HG02571 (cell line): ENCODE results near the gene OSBPL6.

Experiments used
- ATAC-seq: cut with Tn5 transposase; IDR thresholded peaks from one replicate; pipeline ENCODE4 v1.9.1; 2021; ENCODE audit warnings: mild to moderate bottlenecking, moderate library complexity; ENCODE audit not compliant: unreplicated experiment

Gene OSBPL6

DNA sequence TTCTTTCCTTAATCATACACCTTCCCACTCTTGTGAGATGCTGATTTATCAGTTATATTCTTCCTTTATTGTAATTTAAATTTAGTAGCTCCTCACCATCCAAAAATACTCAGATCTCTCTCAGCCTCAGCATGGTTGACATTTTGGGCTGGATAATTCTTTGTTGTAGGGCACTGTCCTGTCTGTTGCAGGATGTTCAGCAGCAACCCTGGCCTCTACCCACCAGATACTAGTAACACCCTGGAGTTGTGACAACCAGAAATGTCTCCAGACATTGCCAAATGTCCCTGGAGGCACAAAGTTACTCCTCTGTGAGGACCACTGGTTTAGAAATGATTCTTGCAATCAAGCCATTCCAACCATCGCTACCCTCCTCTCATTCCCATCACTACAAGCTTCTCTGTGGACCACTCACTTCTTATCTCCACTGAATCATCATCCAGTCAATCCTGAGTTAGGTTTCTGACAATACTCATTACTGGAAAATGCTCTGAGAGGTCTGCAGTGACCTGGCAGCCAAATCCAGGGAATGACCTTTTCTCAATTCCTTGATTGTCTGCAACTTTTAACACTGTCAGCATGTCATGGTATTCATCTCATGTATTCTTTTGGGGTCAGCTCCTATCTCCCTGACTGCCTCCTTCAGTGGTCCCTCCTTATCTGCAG is 43.3 kb downstream of the OSBPL6 start:
- ATAC-seq = no peak

DNA sequence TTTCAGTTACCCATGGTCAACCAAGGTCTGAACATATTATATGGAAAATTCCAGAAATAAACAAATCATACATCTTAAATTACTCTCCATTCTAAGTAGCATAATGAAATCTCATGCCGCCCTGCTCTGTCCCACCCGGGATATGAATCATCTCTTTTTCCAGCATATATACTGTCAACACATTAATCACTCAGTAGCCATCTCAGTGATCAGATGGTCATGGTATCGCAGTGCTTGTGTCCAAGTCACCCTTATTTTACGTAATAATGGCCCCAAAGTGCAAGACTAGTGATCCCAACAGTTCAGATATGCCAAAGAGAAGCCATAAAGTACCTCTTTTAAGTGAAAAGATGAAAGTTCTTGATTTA is 43.8 kb downstream of the OSBPL6 start:
- ATAC-seq = no peak

DNA sequence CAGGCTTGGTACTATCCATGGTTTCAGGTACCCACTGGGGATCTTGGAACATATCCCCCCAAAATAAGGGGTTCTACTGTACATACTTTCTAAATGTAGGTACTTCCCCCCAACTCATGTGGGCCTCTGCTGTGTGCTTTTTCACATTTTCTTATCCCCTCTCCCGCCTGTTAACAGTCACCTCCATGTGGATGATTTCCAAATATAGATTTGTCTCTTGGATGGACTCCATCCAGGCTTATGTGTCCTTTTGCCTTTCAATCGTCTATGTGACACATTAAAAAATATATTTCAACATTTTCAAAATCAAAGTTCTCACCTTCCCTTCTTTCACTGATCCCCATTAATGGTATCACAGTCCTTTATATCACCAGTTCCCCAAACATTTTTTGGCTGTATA is 44.4 kb downstream of the OSBPL6 start:
- no peak for ATAC-seq

DNA sequence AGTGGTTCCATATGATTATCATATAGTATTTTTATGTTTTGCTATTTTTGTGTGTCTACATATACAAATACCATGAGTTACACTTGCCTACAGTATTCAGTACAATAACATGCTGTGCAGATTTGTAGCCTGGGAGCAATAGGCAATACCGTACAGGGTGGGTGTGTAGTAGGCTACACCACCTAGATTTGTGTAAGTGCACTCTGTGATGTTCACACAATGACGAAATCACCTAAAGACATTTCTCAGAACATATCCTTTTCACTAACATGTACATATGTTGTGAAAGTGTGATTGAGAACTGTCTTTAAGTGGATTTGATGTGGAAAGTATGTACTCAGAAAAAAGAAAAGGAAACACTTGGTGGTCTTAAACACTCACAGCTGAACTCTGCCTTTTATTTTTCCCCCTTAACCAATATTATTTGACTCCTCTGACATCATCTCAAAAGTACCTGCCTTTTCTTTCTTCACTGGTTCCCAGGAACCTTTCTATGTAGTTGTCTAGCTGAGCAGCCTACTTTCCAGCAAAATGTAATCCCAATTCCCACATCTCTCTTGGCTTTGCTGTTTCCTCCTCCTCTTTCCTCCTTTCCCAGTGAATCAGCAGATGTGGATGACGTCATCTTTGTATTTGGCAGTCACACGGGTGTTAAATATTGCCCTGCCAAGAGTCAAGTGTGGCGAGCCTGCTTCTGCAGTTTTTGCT is 47.7 kb downstream of the OSBPL6 start:
- ATAC-seq = no peak

DNA sequence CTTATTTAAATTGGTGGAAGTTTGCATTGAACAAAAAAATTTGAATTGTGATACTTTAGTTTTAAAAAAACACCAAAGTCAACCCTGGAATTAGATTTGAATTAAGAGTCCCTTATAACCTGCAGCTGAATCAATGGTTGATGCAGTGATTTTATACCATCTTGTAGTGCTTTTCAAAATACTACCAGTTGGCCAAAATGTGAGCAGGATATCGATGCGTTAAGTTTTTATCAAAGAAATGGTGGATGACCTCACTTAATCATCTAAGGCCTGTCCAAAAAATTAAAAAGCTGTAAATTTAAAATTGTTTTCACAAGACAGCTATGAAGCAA is 48.2 kb downstream of the OSBPL6 start:
- no peak for ATAC-seq

DNA sequence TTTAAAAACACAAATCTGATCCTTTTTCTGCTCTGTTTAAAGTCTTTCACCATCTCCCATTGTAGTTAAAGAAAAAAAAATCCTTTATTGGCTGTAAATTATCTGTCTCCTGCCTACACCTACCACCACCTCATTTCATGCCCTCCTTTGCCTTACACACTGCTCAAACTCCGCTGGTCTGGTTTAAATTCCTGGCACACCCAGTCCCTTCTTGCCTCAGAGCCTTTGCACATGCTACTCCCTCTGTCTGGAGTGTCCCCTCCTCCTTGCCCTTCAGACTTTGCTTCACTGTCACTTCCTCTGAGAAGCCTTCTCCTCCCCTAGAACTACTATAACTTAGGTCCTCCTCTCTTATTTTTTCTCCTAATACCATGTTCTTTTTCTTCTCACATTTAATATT is 49.6 kb downstream of the OSBPL6 start:
- ATAC-seq = no peak

DNA sequence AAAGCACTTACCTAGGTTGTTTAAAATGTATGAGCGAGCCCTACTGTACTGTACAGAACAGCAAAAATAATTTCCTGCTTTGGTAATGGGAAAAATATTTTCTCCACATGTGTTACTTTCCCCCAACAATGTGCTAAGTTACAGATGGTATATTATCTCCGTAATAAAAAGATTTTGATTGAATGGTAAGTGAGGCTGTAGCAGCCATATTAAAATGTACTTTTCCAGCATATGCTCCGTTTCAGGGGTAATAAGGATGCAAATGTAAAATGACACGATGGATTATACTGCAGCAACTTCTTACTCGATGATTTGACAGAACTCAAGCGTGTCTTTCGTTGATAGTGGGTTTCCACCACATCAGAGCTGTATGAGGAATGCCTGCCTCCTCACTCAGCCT is 50.5 kb downstream of the OSBPL6 start:
- no peak for ATAC-seq

DNA sequence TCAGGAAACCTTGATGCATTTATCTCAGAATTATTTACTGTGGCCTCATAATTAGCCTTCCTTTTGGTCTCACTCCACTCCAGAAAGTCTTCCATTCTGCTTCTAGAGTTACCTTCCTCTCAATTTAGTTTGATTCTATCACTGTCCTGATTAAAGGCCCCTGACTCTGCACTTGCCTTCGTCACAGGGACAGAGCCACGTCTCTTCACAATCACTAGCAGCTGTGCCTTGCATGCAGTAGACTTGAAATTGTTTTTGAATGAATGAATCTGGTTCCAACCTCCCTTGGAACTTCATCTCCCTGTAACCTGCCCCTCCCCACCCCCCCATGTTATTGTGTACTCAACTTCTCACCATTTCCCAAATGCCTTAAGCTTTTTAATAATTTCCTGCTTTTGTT is 52.4 kb downstream of the OSBPL6 start:
- ATAC-seq = no peak

DNA sequence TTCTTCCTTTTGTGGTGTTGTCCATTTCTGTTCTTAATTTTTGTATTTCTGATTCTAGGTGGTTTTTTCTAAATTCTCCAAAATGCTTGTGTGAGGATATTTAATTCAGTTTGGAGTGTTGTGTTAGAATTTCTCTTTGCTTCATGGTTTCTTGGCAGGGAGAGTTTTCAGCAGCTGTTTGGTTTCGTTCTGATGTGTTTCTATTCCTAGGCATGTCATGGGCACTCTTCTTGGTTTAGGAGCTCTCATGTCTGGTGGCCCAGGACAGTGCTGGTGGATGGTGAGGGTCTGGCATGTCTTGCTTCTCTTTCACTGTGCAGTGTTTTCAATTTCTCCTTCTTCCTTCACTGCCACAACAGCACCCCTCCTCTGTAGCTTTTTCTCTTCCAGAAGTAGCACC is 52.9 kb downstream of the OSBPL6 start:
- no peak for ATAC-seq

DNA sequence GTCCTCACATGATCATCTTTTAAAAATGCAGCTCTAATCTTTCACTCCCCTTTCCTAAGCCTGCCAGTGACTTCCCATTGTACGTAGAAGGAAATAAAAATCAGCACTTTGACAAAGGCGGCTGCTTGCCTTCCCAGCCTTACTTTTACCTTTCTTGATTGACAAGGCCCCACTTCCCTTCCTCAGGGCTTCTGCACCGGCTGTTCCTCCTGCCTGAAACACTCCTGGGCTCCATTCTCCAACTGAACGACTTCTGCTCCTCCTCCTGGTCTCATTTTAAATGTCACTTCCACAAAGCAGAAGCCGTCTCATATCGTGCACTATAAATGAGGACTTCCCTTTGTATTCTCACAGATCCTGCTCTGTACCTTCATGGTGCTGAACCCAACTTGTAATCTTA is 56.1 kb downstream of the OSBPL6 start:
- no peak for ATAC-seq

DNA sequence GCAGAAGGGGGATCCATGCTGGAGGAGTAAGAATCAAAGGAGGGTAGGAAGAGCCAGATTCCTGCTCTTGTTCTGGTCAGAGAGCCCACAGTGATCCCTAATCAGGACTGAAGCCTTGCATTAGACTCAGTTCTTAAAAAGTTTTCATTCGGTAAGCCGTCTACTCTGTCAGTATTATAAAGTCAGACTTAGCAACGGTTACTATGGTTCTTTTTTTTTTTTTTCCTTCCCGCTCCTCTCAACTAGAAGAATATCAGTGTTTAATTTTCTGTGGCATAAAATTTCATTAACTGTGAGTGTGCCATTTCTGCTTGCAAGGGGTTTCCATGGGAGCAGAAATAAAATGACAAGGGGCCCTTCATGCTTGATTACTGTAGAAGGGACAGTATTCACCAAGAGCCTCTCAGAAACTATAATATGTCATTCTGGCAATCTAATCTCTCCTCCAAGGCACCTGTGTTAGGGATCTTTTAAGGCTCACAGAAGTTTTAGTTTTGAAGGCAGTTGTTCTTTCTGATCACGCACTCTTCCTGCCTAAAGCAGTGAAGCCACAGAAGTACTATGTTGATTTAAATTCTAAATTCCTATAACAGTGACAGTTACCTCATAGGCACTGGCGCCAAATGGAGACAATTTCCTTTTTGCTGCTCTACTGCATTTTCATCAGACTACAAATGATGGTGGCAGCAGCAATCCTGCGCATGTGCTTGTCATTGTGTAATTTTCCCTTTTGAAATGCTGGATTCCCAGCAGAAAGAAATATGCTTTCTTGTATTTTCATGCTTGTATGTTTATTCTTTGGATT is 57.0 kb downstream of the OSBPL6 start:
- no peak for ATAC-seq

DNA sequence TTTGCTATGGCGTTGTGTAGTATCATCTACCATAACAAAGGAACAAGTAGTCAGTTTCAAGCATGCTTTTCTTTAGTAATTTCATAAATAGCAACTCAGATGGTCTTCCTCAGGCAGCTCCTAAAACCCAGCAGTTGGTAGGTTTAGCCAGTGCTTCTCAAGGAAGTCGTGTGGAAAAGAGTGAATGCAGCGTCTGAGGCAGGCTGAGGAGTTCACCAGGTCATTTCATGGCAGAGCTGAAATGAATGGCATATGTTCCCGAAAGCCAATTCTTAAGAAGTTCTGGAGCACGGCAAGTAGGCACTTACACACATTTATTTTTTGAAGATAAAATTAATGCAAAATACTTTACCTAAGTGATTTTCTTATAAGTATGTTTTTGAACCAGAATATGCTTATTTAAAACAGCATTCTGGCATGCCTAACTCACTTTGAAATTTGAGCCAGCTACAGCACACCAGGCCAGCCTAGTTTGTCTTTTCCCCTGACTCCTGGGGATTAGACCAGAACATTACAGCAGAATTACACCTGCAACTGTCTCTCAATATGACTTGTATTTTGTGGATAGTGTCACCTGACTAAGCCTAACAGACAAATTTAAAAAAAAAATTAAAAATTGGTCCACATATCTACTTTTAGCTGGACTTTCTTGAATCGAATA is 62.2 kb downstream of the OSBPL6 start:
- no peak for ATAC-seq

DNA sequence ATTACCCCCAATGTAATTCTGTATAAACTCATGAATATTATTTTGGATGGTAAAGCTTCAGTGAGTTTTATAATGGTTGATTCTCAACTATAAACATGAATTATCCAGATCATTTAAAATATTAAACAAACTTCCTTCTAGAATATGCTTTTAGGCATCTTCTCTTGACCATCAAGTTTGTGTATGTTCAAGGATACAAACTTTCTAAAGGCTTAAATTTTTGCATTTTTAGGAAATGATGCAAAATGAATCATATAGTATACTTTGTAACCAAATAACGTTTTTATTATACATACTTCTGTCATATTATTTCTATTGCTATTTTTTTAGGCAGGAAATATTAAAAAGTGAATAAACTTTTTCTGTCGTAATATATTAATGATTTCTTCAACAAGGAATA is 62.8 kb downstream of the OSBPL6 start:
- ATAC-seq = no peak

DNA sequence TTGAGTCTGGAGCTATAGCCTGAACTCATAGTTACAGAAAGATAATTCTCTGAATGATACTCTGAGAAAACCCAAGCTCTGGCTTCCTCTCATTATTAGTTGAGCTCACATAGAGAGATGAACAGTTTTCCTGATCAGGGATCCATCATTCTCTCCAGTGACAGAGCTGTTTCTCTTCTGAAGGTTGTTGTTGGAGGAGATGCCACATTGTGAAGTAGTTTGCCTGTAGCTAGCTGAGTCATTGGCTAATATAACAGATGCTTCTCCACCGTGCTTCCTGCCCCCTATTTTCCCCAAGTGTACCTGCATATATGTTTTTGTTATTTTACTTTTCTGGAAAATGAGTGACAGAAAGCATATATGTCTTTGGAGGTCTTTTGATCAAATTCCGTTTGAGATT is 64.6 kb downstream of the OSBPL6 start:
- no peak for ATAC-seq

DNA sequence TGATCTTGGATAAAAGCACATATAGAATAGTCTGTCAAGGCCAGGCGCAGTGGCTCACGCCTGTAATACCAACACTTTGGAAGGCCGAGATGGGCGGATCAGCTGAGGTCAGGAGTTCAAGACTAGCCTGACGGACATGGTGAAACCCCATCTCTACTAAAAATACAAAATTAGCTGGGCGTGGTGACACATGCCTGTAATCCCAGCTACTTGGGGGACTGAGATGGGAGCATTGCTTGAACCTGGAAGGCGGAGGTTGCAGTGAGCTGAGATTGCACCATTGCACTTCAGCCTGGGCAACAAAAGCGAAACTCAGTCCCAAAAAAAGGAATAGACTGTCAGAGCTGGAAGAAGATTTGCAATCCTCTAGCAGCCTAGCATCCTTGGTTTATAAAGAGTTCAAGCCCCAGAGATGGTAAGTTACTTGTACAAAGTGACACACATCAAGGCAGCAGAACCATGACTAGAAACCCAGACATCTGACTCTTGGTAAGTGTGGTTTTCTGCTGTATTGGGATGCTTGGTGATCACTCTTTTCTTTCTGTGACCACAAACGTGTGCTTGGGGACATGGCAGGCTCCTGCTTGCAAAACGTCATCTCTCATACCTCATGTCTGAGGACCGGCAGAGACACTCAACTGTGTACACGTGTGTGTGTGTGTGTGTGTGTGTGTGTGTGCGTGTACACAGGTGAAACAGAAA is 69.0 kb downstream of the OSBPL6 start:
- ATAC-seq = no peak

DNA sequence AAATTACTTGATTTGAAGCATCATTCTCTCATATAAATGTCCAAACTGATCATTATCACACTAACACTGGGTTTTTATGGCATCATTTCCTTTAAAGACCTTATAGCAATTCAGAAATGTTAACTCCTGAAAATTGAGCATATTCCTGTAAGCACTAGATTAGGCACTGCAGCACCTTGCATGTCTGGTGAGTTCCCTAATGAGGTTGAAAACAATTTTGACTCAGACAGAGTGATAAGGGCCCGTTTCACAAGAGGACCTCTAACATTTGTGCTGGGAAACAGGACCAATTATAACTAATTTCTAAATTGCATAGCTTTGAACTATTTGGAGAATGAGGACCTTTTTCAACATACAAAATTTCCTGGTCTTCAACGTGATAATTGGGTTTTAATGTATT is 69.9 kb downstream of the OSBPL6 start:
- no peak for ATAC-seq

DNA sequence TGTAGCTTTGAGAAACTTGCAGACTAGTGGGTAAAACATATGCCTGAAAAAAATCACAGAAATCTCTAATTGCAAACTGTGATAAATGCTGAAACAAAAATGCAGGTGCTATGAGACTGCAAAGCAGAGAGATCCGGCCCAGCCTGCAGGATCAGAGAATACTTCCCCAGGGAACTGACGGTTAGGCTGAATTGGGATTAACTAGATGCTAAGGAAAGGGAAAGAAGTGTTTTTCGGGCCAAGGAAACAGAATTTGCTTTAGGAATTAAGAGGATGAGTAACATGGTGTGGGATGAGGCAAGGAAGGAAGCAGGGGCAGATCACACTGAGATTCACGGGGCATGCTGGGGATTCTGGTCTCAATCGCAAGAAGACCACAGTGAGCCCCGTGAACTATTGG is 71.5 kb downstream of the OSBPL6 start:
- ATAC-seq = no peak

DNA sequence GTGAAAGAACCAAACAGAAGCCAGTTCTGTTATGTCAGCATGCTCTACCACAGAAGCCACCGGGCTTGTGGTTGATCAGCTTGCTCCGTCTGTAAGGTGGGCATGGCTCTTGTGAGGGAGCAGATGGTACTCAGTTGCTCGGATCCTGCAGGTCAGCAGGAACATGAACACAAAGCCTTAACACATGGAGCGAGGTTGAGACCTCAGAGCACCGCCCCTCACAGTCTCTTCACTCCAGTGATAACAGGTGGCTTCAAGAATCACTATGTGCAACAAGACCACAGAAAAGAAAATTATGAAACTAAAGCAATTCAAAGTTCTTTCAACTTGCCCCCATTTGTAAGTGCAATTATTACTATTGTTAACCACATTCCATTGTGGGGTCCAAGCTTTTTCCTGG is 72.1 kb downstream of the OSBPL6 start:
- ATAC-seq = no peak

DNA sequence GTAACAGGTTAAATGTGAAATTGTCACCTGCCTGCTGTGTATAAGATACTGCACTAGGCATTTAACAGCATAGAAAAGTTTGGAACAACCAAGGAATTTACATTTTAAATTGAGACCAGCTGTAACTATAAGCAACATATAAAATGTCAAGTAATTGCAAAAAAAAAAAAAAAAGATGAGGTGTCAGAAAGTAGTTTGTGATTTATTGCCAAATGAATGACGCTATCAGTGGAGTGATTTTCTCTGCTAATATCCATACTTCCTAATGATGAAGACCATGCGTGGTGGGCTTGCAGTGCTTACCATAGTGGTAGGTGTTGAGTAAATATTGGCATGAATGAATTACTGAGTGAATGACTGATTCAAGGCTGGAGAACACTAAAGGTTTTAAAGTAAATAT is 73.3 kb downstream of the OSBPL6 start:
- ATAC-seq = no peak

DNA sequence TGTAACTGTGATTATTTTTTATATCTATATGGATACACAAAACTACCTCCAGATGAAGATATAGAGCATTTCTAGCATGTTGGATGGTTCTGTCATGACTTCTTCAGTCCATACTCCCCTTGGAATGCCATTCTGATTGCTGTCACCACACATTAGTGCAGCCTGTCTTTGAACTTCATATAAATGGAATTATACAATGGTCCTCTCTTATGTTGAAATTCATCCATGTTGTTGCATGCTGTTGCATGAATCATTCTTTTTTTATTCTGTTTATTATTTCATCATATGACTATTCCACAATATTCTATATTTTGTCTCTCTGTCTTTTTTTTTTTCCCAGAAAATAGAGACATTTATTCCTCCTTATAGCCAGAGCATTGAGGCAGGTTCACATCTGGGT is 74.1 kb downstream of the OSBPL6 start:
- no peak for ATAC-seq
